Epithelial cell of prostate (primary cell): ENCODE measurements around the gene SPEF2.
"Not testable (repeated sequence)": the region's sequence is repeated elsewhere in the genome, so short reads cannot be mapped to it uniquely, and the experiment has no call there.

ENCODE experiments used
- DNase-seq: peaks from one replicate; pipeline ENCODE4 v3.0.0-alpha.2; 2011; ENCODE audit warnings: low read depth, low spot score
- H3K27ac ChIP-seq: fragments of 450-650 bp; 2 replicates; pipeline ENCODE4 v1.5.1; 2017; ENCODE audit warnings: mild to moderate bottlenecking

Gene SPEF2

DNA sequence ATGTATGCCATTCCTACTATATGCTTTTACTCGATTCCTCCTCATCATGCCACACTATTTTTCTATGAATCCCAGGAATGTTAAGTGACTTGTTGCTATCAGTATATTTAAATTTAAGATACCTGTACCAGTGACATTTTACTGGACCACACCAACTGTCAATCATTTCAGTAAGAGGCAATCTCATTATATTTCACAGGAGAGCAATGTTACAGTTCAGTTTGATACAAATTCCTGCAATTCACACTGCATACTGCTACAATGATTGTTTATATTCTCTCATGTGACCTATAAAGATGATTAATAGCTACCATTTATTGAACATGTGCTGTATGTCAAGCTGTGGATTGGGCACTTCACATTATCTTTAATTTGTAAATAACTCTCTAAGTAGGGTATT lies 30.0 kb downstream of the SPEF2 start:
- H3K27ac ChIP-seq, result no peak overlapping the region
- no peak for DNase-seq

- DNase-seq, result no peak
- no peak overlapping the region for H3K27ac ChIP-seq
These were observed 33.5 kb downstream of the SPEF2 start for GRCh38 chr5:35651002-35651756.

GRCh38 chr5:35656721-35657120 lies 39.1 kb downstream of the SPEF2 start:
- no peak overlapping the region for H3K27ac ChIP-seq

GRCh38 chr5:35657877-35658276 lies 40.2 kb downstream of the SPEF2 start:
- H3K27ac ChIP-seq, result no peak overlapping the region
- no peak for DNase-seq

More at GRCh38 chr5:35656721-35657120, 39.1 kb downstream of the SPEF2 start:
- no peak for DNase-seq

DNA sequence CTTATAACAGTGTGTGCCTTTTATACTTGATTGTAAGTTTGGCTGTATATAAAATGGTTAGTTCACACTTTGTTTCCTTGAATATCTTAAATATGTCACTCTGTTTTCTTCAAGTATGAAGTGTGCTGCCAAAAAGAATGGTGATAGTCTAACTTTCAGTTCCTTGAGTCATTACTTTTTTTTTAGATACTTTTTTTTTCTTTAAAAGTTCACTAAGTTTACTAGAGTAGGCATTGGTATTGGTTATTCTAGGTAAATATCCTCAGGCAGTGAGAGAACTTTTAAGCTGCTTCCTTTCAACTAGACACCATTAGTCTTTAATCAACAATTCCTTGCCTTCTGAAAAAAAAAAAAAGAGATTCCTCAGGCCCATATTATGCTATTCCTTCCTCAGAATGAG lies 41.9 kb downstream of the SPEF2 start:
- H3K27ac ChIP-seq, result no peak overlapping the region
- no peak for DNase-seq

GRCh38 chr5:35660451-35660850 lies 42.8 kb downstream of the SPEF2 start:
- DNase-seq, result no peak
- H3K27ac ChIP-seq, result no peak overlapping the region

DNA sequence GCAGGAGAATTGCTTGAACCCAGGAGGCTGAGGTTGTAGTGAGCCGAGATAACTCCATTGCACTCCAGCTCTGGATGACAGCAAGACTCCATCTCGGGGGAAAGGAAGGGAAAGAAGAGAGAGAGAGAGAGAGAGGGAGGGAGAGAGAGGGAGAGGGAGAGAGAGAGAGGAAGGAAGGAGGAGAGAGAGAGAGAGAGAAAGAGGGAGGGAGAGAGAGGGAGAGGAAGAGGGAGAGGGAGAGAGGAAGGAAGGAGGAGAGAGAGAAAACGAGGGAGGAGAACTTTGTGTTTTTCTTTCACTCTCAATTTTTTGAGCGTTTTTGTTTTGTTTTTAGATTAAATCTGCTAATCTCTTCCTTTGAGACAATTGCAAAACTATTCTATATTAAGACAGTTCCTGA lies 46.9 kb downstream of the SPEF2 start:
- H3K27ac ChIP-seq, result no peak overlapping the region
- DNase-seq, result no peak

DNA sequence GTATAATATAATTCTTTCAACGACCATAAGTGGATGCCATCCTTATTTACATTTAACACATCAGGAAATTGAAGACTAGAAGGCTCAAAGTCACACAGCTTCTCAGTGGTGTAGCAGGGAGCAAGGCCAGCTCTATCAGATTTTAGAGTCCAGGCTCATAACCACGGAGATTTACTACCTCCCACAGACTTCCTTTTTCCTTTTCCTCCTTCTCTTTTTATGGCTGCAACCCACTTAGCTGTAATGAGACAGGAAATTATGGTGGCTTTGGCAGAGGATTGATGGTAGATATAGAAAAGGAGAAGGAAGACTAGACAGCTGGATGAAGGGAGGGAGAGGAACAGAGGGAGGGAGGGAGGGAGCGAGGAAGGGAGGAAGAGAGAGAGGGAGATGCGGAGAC lies 47.4 kb downstream of the SPEF2 start:
- no peak overlapping the region for H3K27ac ChIP-seq

DNA sequence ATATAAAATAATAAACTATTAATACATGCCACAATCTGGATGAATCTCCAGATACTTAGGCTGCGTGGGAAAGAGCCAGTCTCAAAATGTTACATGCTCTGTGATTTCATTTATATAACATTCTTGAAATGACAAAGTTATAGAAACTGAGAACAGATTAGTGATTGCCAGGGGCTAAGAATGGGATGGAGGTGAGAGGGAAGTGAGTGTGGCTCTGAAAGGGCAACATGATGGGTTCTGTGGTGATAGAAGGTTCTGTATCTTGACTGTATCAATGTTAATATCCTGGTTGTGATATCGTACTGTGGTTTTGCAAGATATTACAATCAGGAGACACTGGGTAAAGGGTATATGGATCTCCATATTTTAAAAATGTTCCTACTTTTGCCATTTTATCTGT lies 50.7 kb downstream of the SPEF2 start:
- no peak overlapping the region for H3K27ac ChIP-seq
- DNase-seq, result no peak

More for the DNA sequence above, 47.4 kb downstream of the SPEF2 start:
- no peak for DNase-seq

- no peak for DNase-seq
- no peak overlapping the region for H3K27ac ChIP-seq
These were observed 51.1 kb downstream of the SPEF2 start for GRCh38 chr5:35668794-35669193.

DNA sequence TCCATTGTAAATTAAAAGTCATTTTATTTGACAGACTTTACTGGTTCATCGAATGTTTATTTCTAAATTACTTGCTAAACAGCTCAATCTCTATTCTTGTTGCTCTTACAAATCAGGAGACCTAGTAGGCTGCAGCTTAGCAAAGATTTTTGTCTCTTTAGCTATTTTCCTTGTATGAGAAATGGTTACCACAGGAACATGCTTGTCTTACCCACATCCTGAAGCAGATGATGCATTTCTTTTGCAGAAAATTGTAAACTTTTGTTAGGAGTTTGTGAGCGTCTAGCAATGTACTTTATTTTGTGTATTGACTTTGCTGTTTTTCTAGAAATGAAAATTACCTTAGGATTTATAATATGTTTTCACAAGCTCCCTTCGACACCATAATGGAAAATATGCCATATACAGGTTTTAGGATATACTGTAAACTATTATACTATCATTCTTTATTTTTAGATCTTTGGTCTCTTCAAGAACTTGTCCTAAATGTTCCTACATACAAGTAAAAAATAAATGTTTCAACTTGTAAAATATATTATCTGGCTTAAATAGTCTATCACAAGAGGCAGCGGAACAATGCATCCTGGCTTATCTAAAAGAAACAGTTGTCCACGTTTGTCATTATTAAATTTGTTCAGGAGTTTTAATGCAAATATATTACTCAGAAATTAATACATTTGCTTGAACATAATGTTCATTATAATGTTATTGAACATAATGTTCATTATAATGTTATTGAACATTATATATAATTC lies 54.1 kb downstream of the SPEF2 start:
- no peak overlapping the region for H3K27ac ChIP-seq
- DNase-seq, result no peak

DNA sequence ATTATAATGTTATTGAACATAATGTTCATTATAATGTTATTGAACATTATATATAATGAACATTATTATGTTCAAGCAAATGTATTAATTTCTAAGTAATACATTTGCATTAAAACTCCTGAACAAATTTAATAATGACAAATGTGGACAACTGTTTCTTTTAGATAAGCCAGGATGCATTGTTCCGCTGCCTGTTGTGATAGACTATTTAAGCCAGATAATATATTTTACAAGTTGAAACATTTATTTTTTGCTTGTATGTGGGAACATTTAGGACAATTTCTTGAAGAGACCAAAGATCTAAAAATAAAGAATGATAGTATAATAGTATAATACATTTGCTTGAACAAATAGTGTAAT lies 54.6 kb downstream of the SPEF2 start:
- not testable (repeated sequence) for DNase-seq, H3K27ac ChIP-seq

GRCh38 chr5:35672995-35673394 lies 55.3 kb downstream of the SPEF2 start:
- no peak overlapping the region for H3K27ac ChIP-seq
- DNase-seq, result no peak

GRCh38 chr5:35674049-35674448 lies 56.4 kb downstream of the SPEF2 start:
- DNase-seq, result no peak
- no peak overlapping the region for H3K27ac ChIP-seq

- no peak overlapping the region for H3K27ac ChIP-seq
- no peak for DNase-seq
These were observed 57.7 kb downstream of the SPEF2 start for GRCh38 chr5:35675392-35675791.

DNA sequence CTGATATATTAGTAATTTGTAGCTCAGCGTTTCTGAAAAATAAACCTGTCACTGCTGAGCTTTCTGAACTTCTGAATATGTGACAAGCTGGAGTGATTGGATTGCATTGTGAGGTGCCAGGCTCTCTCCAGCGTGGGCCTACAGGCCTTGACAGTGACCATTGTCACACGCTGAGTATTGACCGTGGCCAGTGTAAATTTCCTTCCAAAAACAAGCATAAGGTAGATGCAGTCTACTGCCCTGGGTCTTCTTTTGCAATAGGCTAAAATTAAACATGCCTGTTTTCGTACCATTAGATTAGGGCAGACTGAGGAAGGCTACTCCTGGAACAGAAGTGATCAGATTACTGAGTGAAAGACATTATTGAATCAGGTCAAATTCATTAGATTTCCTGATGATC lies 60.2 kb downstream of the SPEF2 start:
- DNase-seq, result no peak
- no peak overlapping the region for H3K27ac ChIP-seq

DNA sequence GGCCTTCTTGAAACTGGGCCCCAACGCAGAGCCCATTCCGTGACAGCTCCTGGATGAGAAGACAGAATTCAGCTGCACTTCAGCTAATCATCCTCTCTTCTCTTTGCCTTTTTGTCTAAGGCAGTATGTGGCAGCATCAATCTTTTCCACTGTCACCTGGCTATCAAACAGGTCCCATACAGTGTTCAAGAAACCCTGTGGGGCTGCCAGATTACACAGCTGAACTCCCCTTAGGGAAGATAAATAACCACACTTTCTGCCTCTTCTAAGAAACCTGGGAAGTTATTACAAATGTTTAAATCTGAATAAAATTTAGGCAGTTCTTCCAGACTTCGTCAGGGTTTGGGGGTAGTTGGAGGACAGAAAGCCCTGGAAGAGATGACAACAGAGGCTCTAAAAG lies 61.0 kb downstream of the SPEF2 start:
- no peak for DNase-seq

GRCh38 chr5:35679357-35679756 lies 61.7 kb downstream of the SPEF2 start:
- no peak for DNase-seq
- H3K27ac ChIP-seq, result no peak overlapping the region

More for the DNA sequence above, 61.0 kb downstream of the SPEF2 start:
- no peak overlapping the region for H3K27ac ChIP-seq

DNA sequence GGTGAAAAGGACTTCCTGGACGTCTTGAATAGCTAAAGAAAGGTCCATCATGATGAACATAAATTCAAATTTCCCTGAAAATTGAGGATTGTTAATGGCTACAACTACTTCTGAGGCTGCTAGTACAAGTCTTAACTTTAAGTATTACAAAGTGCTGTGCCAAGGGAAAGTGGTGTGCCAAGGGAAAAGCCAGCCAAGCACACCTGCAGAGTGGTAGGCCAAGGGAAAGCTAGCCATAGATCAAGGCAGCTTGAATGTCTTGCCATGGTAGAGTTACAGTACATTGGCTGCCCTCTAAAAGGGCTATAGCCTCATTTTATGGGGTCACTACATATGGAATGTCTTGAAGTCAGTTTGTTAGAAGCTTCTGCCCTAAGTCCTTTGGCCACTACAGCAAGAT lies 64.2 kb downstream of the SPEF2 start:
- no peak for DNase-seq
- no peak overlapping the region for H3K27ac ChIP-seq

DNA sequence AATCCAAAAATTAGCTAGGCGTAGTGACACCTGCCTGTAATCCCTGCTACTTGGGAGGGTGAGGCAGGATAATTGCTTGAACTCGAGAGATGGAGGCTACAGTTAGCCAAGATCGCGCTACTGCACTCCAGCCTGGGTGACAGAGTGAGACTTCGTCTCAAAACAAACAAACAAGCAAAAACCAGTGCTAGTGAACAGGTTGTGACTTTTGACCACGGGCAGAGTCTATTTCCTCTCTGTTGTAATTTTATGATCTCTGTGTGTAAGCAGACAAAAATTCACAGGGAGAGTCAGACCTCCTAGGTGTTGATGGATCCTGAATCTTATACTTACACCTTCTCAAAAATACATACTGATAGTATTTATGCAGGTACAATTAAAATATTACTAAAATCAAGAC lies 65.8 kb downstream of the SPEF2 start:
- DNase-seq, result no peak
- H3K27ac ChIP-seq, result no peak overlapping the region

GRCh38 chr5:35685161-35685560 lies 67.5 kb downstream of the SPEF2 start:
- no peak overlapping the region for H3K27ac ChIP-seq
- no peak for DNase-seq

DNA sequence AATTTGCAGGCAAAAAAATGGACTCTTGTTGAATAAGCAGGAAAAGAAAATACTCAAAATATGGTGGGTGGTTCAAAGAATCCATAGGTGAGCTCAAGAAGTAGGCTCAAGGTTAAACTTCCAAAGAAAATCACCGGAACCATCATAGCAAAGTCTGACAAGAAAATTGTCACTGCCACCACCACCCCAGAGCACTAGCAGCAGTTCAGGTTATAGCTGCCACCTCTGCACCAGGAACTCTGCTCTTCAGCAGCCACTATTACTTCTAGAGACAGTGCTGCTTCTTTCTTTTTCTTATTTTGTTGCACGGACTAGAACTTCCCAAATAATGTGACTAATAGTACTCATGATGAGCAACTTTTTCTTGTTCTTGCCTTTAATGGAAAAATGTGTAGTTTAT lies 70.3 kb downstream of the SPEF2 start:
- no peak overlapping the region for H3K27ac ChIP-seq
- DNase-seq, result no peak
